ENCODE results near the gene IRF7.

DNA sequence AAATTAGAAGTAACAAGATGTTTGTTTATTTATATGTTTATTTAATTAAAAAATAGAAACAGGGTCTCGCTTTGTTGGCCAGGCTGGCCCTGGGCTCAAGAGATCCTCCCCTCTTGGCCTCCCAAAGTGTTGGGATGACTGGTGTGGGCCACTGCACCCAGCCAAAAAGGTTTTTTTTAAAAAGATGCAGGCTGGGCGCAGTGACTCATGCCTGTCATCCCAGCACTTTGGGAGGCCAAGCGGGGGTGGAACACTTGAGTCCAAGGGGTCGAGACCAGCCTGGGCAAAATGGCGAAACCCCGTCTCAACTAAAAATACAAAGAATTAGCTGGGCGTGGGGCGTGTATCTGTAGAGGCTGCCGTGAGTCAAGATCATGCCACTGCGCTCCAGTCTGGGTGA lies 34.7 kb upstream of the IRF7 start:
- TF ChIP-seq, protein P1, sequence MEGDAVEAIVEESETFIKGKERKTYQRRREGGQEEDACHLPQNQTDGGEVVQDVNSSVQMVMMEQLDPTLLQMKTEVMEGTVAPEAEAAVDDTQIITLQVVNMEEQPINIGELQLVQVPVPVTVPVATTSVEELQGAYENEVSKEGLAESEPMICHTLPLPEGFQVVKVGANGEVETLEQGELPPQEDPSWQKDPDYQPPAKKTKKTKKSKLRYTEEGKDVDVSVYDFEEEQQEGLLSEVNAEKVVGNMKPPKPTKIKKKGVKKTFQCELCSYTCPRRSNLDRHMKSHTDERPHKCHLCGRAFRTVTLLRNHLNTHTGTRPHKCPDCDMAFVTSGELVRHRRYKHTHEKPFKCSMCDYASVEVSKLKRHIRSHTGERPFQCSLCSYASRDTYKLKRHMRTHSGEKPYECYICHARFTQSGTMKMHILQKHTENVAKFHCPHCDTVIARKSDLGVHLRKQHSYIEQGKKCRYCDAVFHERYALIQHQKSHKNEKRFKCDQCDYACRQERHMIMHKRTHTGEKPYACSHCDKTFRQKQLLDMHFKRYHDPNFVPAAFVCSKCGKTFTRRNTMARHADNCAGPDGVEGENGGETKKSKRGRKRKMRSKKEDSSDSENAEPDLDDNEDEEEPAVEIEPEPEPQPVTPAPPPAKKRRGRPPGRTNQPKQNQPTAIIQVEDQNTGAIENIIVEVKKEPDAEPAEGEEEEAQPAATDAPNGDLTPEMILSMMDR (IDR thresholded peaks at IDR 0.05): no peak
- TF ChIP-seq POLR2A (IDR thresholded peaks at IDR 0.05): no peak

Data from lower leg skin (tissue), 3 donors.